DMS53 treated with DMSO at 0.1 percent for 48 hours (cell line): ENCODE measurements around the gene AGXT2.

Experiments
- DNase-seq: peaks from one replicate; lab custom pipeline; 2025; ENCODE audit not compliant: unreplicated experiment; lab: John Stamatoyannopoulos, UW

Gene AGXT2

GRCh38 chr5:35016174-35017051 lies 31.3 kb downstream of the AGXT2 start:
- no peak for DNase-seq

GRCh38 chr5:35015063-35015462 lies 32.7 kb downstream of the AGXT2 start:
- no peak for DNase-seq

- no peak for DNase-seq
Observed at GRCh38 chr5:35012796-35013195, 35.0 kb downstream of the AGXT2 start.

GRCh38 chr5:35012365-35012764 lies 35.4 kb downstream of the AGXT2 start:
- DNase-seq = no peak

- no peak for DNase-seq
Observed at GRCh38 chr5:35010676-35011075, 37.1 kb downstream of the AGXT2 start.

GRCh38 chr5:35009657-35010056 lies 38.1 kb downstream of the AGXT2 start:
- DNase-seq = no peak

- no peak for DNase-seq
Observed at GRCh38 chr5:35009019-35009418, 38.7 kb downstream of the AGXT2 start.

- DNase-seq = no peak
Observed at GRCh38 chr5:35004771-35005170, 43.0 kb downstream of the AGXT2 start.

- DNase-seq = no peak
Observed at GRCh38 chr5:35004200-35004599, 43.5 kb downstream of the AGXT2 start.

GRCh38 chr5:35003018-35003957 lies 44.5 kb downstream of the AGXT2 start:
- DNase-seq = peak; percentile 77

GRCh38 chr5:35002459-35002858 lies 45.3 kb downstream of the AGXT2 start:
- no peak for DNase-seq

- DNase-seq = no peak
Observed at GRCh38 chr5:35001842-35002241, 45.9 kb downstream of the AGXT2 start.

- DNase-seq = no peak
Observed at GRCh38 chr5:34998058-34998789, 49.5 kb downstream of the AGXT2 start.

GRCh38 chr5:34996261-34996660 lies 51.5 kb downstream of the AGXT2 start:
- DNase-seq = no peak

GRCh38 chr5:34993951-34994350 lies 53.8 kb downstream of the AGXT2 start:
- no peak for DNase-seq

- DNase-seq = no peak
Observed at GRCh38 chr5:34991486-34992238, 56.1 kb downstream of the AGXT2 start.

- no peak for DNase-seq
Observed at GRCh38 chr5:34986965-34987364, 60.8 kb downstream of the AGXT2 start.

- no peak for DNase-seq
Observed at GRCh38 chr5:34982823-34983222, 64.9 kb downstream of the AGXT2 start.

- no peak for DNase-seq
Observed at GRCh38 chr5:34978681-34979080, 69.1 kb downstream of the AGXT2 start.

GRCh38 chr5:34977934-34978613 lies 69.7 kb downstream of the AGXT2 start:
- no peak for DNase-seq
